Measurements from ENCODE around the gene CARF. TPM values are rescaled to one million over a fixed set of nuclear protein-coding genes. Genes with fewer than 3 reads are reported as not detected.

Gene CARF
- total RNA-seq, 2 experiments from 2014 or later: 14.6 to 16.9 TPM

GRCh38 chr2:203016716-203017115, 104.6 kb downstream of the CARF start:
- Mint-ChIP-seq H3K27ac (no peak overlapping the region), H3K4me3 (peak overlapping the region; percentile 45), H3K36me3 (peaks cover 6% of the 10 kb centered on the region), H3K27me3 (peaks cover 5% of the 10 kb centered on the region), H3K9me3 (peaks cover 1% of the 10 kb centered on the region), H3K4me1 (peaks cover 33% of the 10 kb centered on the region)
- no peak for DNase-seq
- POLR2A ChIA-PET: interaction anchor here (0.5 kb wide), 1 partner anchor 305 kb away, joined by 4 read pairs; no protein-coding TSS in a partner anchor
- no peak for ATAC-seq (ENCODE audit: low read depth)

GRCh38 chr2:203018181-203018580, 106.1 kb downstream of the CARF start:
- POLR2A ChIA-PET: no interaction called here
- H3K36me3 Mint-ChIP-seq: peaks cover 4% of the 10 kb centered on the region
- no peak for ATAC-seq (ENCODE audit: low read depth)
- peaks cover 31% of the 10 kb centered on the region for H3K4me1 Mint-ChIP-seq
- peak overlapping the region; percentile 61 for H3K4me3 Mint-ChIP-seq
- no peak overlapping the region for H3K27ac Mint-ChIP-seq
- no peaks in the 10 kb centered on the region for H3K9me3 Mint-ChIP-seq
- DNase-seq: no peak
- H3K27me3 Mint-ChIP-seq: no peaks in the 10 kb centered on the region

GRCh38 chr2:203019142-203019541, 107.1 kb downstream of the CARF start:
- peaks cover 31% of the 10 kb centered on the region for H3K4me1 Mint-ChIP-seq
- ATAC-seq (ENCODE audit: low read depth) (no peak), DNase-seq (no peak)
- no peaks in the 10 kb centered on the region for H3K9me3 Mint-ChIP-seq
- POLR2A ChIA-PET: interaction anchor here (0.5 kb wide), 1 partner anchor 563 kb away, joined by 11 read pairs; no protein-coding TSS in a partner anchor
- no peak overlapping the region for H3K4me3 Mint-ChIP-seq
- H3K36me3 Mint-ChIP-seq: peaks cover 7% of the 10 kb centered on the region
- H3K27ac Mint-ChIP-seq: no peak overlapping the region
- H3K27me3 Mint-ChIP-seq: no peaks in the 10 kb centered on the region

GRCh38 chr2:203021991-203022390, 109.9 kb downstream of the CARF start:
- Mint-ChIP-seq H3K27ac (no peak overlapping the region), H3K4me1 (peaks cover 19% of the 10 kb centered on the region), H3K4me3 (no peak overlapping the region), H3K9me3 (no peaks in the 10 kb centered on the region), H3K27me3 (no peaks in the 10 kb centered on the region), H3K36me3 (peaks cover 5% of the 10 kb centered on the region)
- POLR2A ChIA-PET: no interaction called here
- DNase-seq (no peak), ATAC-seq (ENCODE audit: low read depth) (no peak)

GRCh38 chr2:203022751-203023150, 110.7 kb downstream of the CARF start:
- Mint-ChIP-seq H3K4me1 (peaks cover 18% of the 10 kb centered on the region), H3K4me3 (no peak overlapping the region), H3K9me3 (no peaks in the 10 kb centered on the region), H3K27me3 (no peaks in the 10 kb centered on the region), H3K27ac (no peak overlapping the region), H3K36me3 (peaks cover 4% of the 10 kb centered on the region)
- ATAC-seq (ENCODE audit: low read depth) (no peak), DNase-seq (no peak)
- POLR2A ChIA-PET: no interaction called here

- H3K4me1 Mint-ChIP-seq: peaks cover 4% of the 10 kb centered on the region
- ATAC-seq (ENCODE audit: low read depth) (no peak), DNase-seq (no peak)
- H3K4me3 Mint-ChIP-seq: no peak overlapping the region
- no peak overlapping the region for H3K27ac Mint-ChIP-seq
- POLR2A ChIA-PET: no interaction called here
- no peaks in the 10 kb centered on the region for H3K9me3 Mint-ChIP-seq
- peaks cover 7% of the 10 kb centered on the region for H3K36me3 Mint-ChIP-seq
- no peaks in the 10 kb centered on the region for H3K27me3 Mint-ChIP-seq
These were observed 113.5 kb downstream of the CARF start for GRCh38 chr2:203025592-203025991.

- Mint-ChIP-seq H3K36me3 (peaks cover 11% of the 10 kb centered on the region), H3K4me3 (no peak overlapping the region), H3K9me3 (peaks cover 4% of the 10 kb centered on the region), H3K4me1 (peaks cover 6% of the 10 kb centered on the region), H3K27me3 (no peaks in the 10 kb centered on the region), H3K27ac (no peak overlapping the region)
- ATAC-seq (ENCODE audit: low read depth) (no peak), DNase-seq (no peak)
- POLR2A ChIA-PET: no interaction called here
These were observed 118.5 kb downstream of the CARF start for GRCh38 chr2:203030545-203030944.

GRCh38 chr2:203030991-203031390, 118.9 kb downstream of the CARF start:
- Mint-ChIP-seq H3K27ac (no peak overlapping the region), H3K36me3 (peaks cover 11% of the 10 kb centered on the region), H3K4me3 (no peak overlapping the region), H3K9me3 (peaks cover 4% of the 10 kb centered on the region), H3K27me3 (no peaks in the 10 kb centered on the region), H3K4me1 (peaks cover 6% of the 10 kb centered on the region)
- POLR2A ChIA-PET: no interaction called here
- no peak for ATAC-seq (ENCODE audit: low read depth)
- DNase-seq: no peak

- no peak for ATAC-seq (ENCODE audit: low read depth)
- Mint-ChIP-seq H3K9me3 (peaks cover 4% of the 10 kb centered on the region), H3K36me3 (peaks cover 11% of the 10 kb centered on the region), H3K27ac (no peak overlapping the region), H3K27me3 (no peaks in the 10 kb centered on the region), H3K4me1 (peaks cover 8% of the 10 kb centered on the region), H3K4me3 (no peak overlapping the region)
- DNase-seq: no peak
- POLR2A ChIA-PET: no interaction called here
These were observed 121.3 kb downstream of the CARF start for GRCh38 chr2:203033395-203033794.

- ATAC-seq (ENCODE audit: low read depth) (no peak), DNase-seq (no peak)
- Mint-ChIP-seq H3K36me3 (peaks cover 7% of the 10 kb centered on the region), H3K4me3 (no peak overlapping the region), H3K9me3 (peaks cover 4% of the 10 kb centered on the region), H3K4me1 (peaks cover 7% of the 10 kb centered on the region), H3K27ac (no peak overlapping the region), H3K27me3 (no peaks in the 10 kb centered on the region)
- POLR2A ChIA-PET: no interaction called here
These were observed 123.9 kb downstream of the CARF start for GRCh38 chr2:203035879-203036470.

Other genes starting within 250 kb of the CARF start
- 1 to 10 TPM; 4.5 to 5.8 TPM for gene ICA1L, start 40.5 kb upstream of the CARF start, total RNA-seq
- 10 to 100 TPM; 35.1 to 42.3 TPM for gene WDR12, start 602 bp upstream of the CARF start, total RNA-seq
- gene NBEAL1, start 102.6 kb downstream of the CARF start, total RNA-seq: 10 to 100 TPM; 19.6 to 20.2 TPM

All from activated naive CD8-positive, alpha-beta T cell treated with anti-CD3 and anti-CD28 coated beads, Interleukin-2, amount 10 ng/mL, durations not matched to agents 7 days and 5 days (primary cell).